GM12875 (cell line): Measurements from ENCODE around the gene SCN1A.
A peak's percentile ranks its signal among the peaks of the same experiment; 100 is the strongest.

ENCODE experiments used
- H3K4me3 ChIP-seq: one replicate; pipeline ENCODE4 v1.5.1; 2011; ENCODE audit warnings: low read depth, low read length, control low read depth
- CTCF ChIP-seq: IDR thresholded peaks from 2 replicates; pipeline ENCODE4 v1.5.1; 2011; ENCODE audit warnings: low read depth, mild to moderate bottlenecking, control low read depth, inconsistent platforms, low read length, moderate library complexity, borderline replicate concordance; ENCODE audit not compliant: insufficient read depth

SCN1A gene

GRCh38 chr2:166067229-166067628 is 60.6 kb downstream of the SCN1A start:
- no peak for TF ChIP-seq CTCF
- no peak overlapping the region for H3K4me3 ChIP-seq

GRCh38 chr2:166060191-166060590 is 67.6 kb downstream of the SCN1A start:
- no peak for TF ChIP-seq CTCF
- H3K4me3 ChIP-seq, result no peak overlapping the region

GRCh38 chr2:166057370-166058164 is 70.3 kb downstream of the SCN1A start:
- H3K4me3 ChIP-seq, result no peak overlapping the region

GRCh38 chr2:166044853-166045483 is 82.9 kb downstream of the SCN1A start:
- TF ChIP-seq CTCF, result no peak
- no peak overlapping the region for H3K4me3 ChIP-seq

More at GRCh38 chr2:166057370-166058164, 70.3 kb downstream of the SCN1A start:
- TF ChIP-seq CTCF, result peak; percentile 16; the same call in 1 of the 2 replicates

- no peak for TF ChIP-seq CTCF
These were observed 84.9 kb downstream of the SCN1A start for GRCh38 chr2:166042768-166043390.

GRCh38 chr2:166042356-166042755 is 85.5 kb downstream of the SCN1A start:
- TF ChIP-seq CTCF, result no peak
- H3K4me3 ChIP-seq, result no peak overlapping the region

More at GRCh38 chr2:166042768-166043390, 84.9 kb downstream of the SCN1A start:
- no peak overlapping the region for H3K4me3 ChIP-seq
